ENCODE results near the gene MUSTN1.

MUSTN1 gene

GRCh38 chr3:52834871-52835501 lies at the start of gene MUSTN1:
Gene MUSTN1, minus strand, starts transcription at chr3:52835019. Its CDS starts 71 bp downstream, at chr3:52834948.
- DNase-seq, result no peak

- DNase-seq, result no peak
Measured at GRCh38 chr3:52882377-52882776, 47.6 kb upstream of the MUSTN1 start.

GRCh38 chr3:52881871-52882270 lies 47.1 kb upstream of the MUSTN1 start:
- no peak for DNase-seq

GRCh38 chr3:52880474-52880873 lies 45.7 kb upstream of the MUSTN1 start:
- DNase-seq, result no peak

- DNase-seq, result no peak
Measured at GRCh38 chr3:52880047-52880446, 45.2 kb upstream of the MUSTN1 start.

- no peak for DNase-seq
Measured at GRCh38 chr3:52879581-52879980, 44.8 kb upstream of the MUSTN1 start.

GRCh38 chr3:52879090-52879489 lies 44.3 kb upstream of the MUSTN1 start:
- DNase-seq, result no peak

GRCh38 chr3:52877085-52877484 lies 42.3 kb upstream of the MUSTN1 start:
- no peak for DNase-seq

GRCh38 chr3:52874864-52875587 lies 40.2 kb upstream of the MUSTN1 start:
- DNase-seq, result peak; percentile 29

GRCh38 chr3:52874160-52874701 lies 39.4 kb upstream of the MUSTN1 start:
- no peak for DNase-seq

- no peak for DNase-seq
Measured at GRCh38 chr3:52873433-52874159, 38.8 kb upstream of the MUSTN1 start.

GRCh38 chr3:52872245-52872644 lies 37.4 kb upstream of the MUSTN1 start:
- DNase-seq, result no peak

GRCh38 chr3:52871761-52872160 lies 36.9 kb upstream of the MUSTN1 start:
- no peak for DNase-seq

- no peak for DNase-seq
Measured at GRCh38 chr3:52870471-52870870, 35.7 kb upstream of the MUSTN1 start.

- no peak for DNase-seq
Measured at GRCh38 chr3:52866427-52866826, 31.6 kb upstream of the MUSTN1 start.

- no peak for DNase-seq
Measured at GRCh38 chr3:52865994-52866393, 31.2 kb upstream of the MUSTN1 start.

- no peak for DNase-seq
Measured at GRCh38 chr3:52860424-52860768, 25.6 kb upstream of the MUSTN1 start.

- no peak for DNase-seq
Measured at GRCh38 chr3:52859686-52860423, 25.0 kb upstream of the MUSTN1 start.

- DNase-seq, result no peak
Measured at GRCh38 chr3:52857864-52858263, 23.0 kb upstream of the MUSTN1 start.

- DNase-seq, result no peak
Measured at GRCh38 chr3:52857133-52857532, 22.3 kb upstream of the MUSTN1 start.

- DNase-seq, result no peak
Measured at GRCh38 chr3:52856666-52857065, 21.8 kb upstream of the MUSTN1 start.

GRCh38 chr3:52854013-52854412 lies 19.2 kb upstream of the MUSTN1 start:
- no peak for DNase-seq

- DNase-seq, result no peak
Measured at GRCh38 chr3:52852419-52852818, 17.6 kb upstream of the MUSTN1 start.
